Fibroblast of pulmonary artery (primary cell): ENCODE measurements around the gene APCDD1L.

Source experiments
- DNase-seq: peaks from one replicate; pipeline ENCODE4 v3.0.0-alpha.2; 2010; ENCODE audit warnings: low read depth
- H3K4me3 ChIP-seq: replicated peaks from 2 replicates; pipeline ENCODE4 v1.5.1; 2011; ENCODE audit warnings: low read depth, mild to moderate bottlenecking, control low read depth, low read length, moderate library complexity
- TF ChIP-seq, protein P1 (sequence below): IDR thresholded peaks from 2 replicates; pipeline ENCODE4 v1.5.1; 2011; ENCODE audit warnings: mild to moderate bottlenecking, control low read depth, low read length, inconsistent platforms; ENCODE audit errors: missing control alignments

APCDD1L gene

GRCh38 chr20:58466095-58466708 is 49.0 kb downstream of the APCDD1L start:
- TF ChIP-seq, protein P1, sequence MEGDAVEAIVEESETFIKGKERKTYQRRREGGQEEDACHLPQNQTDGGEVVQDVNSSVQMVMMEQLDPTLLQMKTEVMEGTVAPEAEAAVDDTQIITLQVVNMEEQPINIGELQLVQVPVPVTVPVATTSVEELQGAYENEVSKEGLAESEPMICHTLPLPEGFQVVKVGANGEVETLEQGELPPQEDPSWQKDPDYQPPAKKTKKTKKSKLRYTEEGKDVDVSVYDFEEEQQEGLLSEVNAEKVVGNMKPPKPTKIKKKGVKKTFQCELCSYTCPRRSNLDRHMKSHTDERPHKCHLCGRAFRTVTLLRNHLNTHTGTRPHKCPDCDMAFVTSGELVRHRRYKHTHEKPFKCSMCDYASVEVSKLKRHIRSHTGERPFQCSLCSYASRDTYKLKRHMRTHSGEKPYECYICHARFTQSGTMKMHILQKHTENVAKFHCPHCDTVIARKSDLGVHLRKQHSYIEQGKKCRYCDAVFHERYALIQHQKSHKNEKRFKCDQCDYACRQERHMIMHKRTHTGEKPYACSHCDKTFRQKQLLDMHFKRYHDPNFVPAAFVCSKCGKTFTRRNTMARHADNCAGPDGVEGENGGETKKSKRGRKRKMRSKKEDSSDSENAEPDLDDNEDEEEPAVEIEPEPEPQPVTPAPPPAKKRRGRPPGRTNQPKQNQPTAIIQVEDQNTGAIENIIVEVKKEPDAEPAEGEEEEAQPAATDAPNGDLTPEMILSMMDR: no peak
- H3K4me3 ChIP-seq: no peak overlapping the region
- DNase-seq: no peak

DNA sequence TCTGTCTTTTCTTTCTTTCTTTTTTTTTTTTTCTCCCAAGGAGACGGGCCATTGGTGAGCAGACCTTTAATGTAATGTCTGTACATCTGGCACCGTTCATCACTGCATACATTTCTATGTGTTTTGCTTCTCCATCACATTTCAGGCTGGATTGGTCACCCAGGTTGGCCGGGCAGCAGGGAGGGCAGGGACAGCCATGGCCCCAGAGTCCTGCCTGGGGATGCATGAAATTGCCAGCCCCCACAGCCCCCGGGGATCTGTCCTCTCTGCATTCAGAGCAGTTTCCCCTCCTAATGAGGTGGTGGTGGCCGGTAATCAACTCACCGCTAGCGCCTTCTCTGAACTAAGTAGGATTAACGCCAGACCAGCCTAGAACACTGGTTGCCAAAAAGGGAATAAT is 50.4 kb downstream of the APCDD1L start:
- DNase-seq: no peak
- TF ChIP-seq, protein P1: no peak
- H3K4me3 ChIP-seq: no peak overlapping the region

GRCh38 chr20:58463256-58463655 is 51.9 kb downstream of the APCDD1L start:
- peak; percentile 14 for DNase-seq
- H3K4me3 ChIP-seq: no peak overlapping the region
- TF ChIP-seq, protein P1: no peak

DNA sequence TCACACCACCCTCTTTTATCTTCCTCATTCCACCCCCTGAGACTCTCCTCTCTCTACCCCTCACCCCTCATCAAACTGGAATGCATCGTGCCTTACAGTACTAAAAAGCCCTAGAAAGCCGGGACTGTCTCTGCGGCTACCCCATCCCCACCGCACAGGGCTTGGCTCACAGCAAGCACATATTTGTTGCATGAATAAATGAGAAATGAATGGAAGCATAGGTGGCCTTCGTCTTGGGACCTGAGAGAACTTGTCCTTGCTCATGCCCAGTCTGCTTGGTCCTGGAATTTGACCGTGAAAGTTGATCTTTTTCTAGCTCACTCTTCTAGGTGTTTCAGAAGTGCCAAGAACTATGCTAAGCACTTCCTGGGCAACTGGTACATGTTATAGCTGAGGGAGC is 53.3 kb downstream of the APCDD1L start:
- H3K4me3 ChIP-seq: no peak overlapping the region
- TF ChIP-seq, protein P1: no peak
- no peak for DNase-seq

- no peak for DNase-seq
- TF ChIP-seq, protein P1: no peak
These were observed 54.1 kb downstream of the APCDD1L start for GRCh38 chr20:58461104-58461503.

DNA sequence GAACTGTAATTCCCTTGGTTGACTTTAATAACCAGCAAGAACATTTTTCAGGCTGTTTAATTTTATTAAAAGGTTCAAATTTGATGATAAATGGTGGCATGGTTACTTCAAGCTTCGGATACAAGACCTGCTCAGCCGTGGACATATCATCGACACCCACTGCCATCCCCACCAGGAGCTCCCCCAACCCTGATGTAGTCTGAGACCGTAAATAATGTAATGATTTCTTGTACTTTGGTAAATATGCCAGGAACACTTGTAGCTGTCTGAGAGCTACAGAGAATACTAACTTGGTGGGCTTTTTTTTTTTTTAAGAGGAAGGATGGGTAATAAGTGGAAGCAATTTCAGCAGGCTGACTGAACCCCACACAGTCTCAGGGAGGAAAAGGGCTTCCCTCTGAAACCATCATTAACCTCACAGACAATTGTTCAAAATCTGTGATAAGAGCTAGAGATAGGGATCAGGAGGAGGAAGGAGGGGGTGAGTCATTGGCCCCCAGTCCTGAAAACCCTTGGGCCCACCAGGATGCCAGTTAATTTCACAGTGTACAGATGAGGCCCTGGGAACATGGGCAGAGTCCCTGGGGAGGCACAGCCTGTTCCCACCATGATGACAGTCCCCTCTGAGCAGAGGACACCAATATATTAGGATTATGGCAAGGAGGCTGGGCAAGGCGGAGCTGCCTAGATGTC is 56.0 kb downstream of the APCDD1L start:
- no peak overlapping the region for H3K4me3 ChIP-seq
- TF ChIP-seq, protein P1: no peak
- DNase-seq: no peak

More at GRCh38 chr20:58461104-58461503, 54.1 kb downstream of the APCDD1L start:
- no peak overlapping the region for H3K4me3 ChIP-seq
